HG03571 (cell line): ENCODE data around the gene PCCB.
"Not testable (repeated sequence)": the region's sequence is repeated elsewhere in the genome, so short reads cannot be mapped to it uniquely, and the experiment has no call there.

Source experiments
- ATAC-seq: cut with Tn5 transposase; IDR thresholded peaks from one replicate; pipeline ENCODE4 v1.9.1; 2021; ENCODE audit not compliant: unreplicated experiment

PCCB gene

DNA sequence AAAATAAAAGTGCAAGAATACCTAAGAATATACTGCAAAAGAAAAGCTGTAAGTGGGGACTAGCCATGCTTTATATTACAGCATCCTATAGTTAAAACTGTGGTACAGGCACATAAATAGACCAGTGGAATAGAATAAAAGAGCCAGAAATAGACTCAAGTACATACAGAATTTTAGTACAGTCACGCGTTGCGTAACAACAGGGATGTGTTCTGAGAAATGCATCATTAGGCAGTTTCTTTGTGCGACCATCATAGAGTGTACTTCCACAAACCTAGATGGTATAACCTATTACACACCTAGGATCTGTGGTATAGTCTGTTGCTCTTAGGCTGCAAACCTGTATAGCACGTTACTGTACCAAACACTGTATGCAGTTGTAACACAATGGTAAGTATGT is 61.8 kb downstream of the PCCB start:
- no peak for ATAC-seq

DNA sequence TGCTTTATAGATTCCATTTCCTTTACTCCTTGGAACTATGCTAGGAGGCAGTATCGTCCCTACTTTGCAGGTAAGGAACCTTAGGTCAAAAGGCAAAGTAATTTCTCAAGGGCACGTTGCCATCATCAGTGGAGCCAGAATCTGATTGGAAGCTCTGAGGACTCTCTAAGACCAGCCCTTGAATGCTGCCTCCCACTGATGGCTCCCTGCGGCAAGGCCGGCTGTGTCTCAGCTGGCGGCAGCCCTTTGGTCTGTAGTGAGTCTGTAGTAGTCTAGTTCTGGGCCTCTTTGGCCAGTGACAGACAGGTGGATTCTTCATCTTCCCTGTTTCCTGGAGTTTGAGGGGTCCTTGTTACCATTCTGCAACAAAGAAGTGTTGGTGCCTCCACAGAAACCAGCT is 76.2 kb downstream of the PCCB start:
- ATAC-seq, result no peak

DNA sequence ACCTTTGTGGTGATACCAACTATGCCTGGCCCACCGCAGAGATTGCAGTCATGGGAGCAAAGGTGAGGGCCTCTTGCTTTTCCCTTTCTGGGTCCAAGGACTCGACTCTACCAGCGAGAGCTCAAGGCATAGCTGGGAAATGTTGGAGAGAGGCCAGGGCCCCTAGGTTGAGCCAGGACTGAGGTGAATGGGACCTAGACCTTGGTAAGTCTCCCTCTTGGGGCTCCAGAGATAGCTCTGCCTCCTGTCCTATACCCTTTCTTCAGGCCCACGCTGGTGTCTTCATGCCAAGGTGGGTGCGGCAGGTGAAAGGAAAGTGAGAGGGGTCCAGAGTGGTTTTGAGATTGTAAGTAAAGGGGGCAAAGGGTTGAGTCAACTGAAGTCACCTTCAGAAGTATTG is 77.5 kb downstream of the PCCB start:
- ATAC-seq, result no peak

DNA sequence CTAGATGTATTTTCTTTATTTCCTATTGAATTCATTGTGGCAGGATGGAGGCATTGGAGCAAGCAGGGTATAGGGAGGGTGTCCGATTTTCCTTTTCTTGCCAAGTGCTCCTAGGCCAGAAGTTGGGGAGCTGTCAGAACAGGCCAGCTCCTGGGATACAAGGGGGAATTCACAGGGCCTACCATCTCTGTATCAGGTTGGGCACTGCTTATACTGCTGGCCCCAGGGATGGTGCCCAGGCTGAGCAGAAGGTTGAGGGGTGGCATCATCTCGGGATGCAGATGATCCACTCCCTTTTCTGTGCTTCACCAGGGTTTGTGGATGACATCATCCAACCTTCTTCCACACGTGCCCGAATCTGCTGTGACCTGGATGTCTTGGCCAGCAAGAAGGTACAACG is 79.5 kb downstream of the PCCB start:
- ATAC-seq, result no peak

DNA sequence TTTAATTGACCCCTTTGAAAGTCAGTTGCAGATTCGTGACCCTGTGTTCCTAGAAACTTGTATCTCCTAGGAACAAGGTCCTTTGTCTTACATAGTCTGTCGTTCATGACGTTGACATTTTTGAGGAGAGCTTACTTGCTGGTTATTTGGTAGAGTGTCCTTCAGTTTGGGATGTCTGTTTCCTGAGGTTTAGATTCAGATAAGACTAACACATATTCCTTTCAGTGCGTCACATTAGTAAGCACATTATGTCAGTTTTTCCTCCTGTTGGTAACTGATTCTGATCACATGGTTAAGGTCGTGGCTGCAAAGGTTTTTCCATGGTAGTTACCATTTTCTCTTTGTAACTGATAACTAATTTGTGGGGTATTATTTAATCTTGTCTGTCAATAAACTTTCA is 80.8 kb downstream of the PCCB start:
- no peak for ATAC-seq

DNA sequence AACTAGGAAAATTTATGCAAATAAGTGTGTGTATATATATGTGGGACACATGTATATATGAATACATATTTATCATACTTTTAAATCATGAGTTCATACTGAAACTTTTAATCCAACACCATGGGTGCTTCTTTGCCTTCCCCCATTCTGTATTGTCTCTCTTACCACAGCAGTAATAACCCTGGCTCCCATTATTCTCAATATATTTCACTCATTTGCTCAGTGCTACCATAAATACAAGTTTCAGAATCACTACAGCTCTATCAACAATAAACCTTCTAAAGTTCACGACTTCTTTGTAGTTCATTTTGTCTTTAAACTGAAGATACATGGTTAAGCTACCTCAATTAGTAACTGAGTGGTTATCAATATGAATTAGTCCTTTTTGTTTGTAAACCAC is 82.2 kb downstream of the PCCB start:
- ATAC-seq, result peak; percentile 52

DNA sequence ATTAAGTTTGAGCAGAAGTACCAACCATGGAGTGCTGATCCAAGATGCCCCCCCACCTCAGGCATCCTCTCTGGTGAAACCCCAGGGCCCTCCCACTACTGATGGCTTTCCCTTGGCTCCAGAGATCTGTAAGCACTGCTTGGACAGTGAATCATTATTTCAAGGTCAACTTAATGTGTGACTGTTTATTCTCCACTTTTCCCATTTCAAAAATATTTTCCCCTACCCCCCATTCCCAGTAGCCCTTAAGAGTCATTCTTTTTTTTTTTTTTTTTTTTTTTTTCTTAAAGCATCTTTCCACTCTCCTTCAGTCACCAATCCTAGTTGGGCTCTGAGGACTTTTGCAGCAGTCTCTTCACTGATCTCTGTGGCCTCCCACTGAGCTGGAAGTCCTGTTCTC is 82.6 kb downstream of the PCCB start:
- no peak for ATAC-seq

DNA sequence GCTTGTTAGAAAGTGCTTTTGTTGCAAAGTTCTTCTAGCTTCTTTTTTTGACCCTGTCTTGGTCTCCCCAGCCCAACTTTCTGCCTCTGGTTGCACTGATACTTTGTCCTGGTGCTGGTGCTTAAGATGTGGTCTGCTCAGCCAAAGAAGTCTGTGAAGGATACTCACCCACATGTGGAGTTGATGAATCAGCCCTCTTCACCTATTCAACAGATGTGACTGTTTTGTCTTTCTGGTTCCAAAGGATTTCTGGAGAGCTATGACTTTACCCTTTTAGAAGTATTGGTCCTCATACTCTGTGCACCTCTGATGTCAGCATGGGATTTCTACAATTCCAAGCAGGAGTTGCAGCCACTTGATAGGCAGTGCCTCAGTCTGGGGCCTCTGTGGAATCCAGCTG is 84.1 kb downstream of the PCCB start:
- ATAC-seq, result no peak

DNA sequence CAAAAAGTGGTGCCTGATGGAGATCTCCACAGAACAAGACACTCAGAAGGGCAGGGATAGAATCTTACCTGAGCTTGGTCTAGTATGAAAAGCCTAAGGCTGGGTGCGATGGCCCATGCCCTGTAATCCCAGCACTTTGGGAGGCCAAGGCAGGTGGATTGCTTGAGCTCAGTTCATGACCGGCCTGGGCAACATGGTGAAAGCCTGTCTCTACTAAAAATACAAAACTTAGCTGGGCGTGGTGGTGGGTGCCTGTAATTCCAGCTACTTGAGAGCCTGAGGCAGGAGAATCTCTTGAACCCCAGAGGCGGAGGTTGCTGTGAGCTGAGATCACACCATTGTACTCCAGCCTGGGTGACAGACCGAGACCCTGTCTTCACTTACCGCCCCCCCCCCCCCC is 84.6 kb downstream of the PCCB start:
- not testable (repeated sequence) for ATAC-seq

DNA sequence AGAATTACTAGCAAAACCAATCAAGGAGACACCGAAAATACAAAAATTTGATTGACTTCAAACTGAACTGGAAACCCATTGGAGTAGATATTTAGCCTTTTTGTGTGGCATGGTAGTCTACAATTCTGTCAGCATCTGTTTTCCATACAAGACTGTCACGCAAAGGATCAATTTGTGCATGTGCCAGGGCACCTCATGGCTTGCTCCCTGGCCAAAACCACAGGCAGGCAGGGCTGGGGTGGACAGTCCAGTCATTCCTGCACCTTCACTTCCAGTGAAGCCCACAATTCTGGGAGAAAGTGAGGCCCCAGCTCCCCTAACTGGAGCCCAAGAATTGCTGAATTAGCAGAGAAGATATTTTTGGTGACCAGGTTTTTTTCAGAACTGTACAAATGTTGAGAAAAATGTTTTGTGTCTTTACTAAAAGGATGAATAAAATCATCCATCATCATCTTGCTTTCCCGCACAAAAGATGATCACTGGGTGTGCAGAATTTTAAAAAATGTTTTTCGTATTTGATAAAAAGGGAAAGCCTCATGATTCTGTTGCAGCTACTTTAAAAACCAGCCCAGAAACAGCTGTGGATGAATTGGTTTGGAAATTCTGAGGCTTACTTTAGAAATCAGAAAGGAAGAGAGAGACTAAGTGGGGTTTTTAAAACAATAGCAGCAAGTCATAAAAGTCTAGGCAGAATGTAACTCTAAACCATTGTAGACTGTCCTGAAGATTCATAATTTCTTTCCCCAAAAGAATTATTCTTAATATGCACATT is 86.4 kb downstream of the PCCB start:
- no peak for ATAC-seq

DNA sequence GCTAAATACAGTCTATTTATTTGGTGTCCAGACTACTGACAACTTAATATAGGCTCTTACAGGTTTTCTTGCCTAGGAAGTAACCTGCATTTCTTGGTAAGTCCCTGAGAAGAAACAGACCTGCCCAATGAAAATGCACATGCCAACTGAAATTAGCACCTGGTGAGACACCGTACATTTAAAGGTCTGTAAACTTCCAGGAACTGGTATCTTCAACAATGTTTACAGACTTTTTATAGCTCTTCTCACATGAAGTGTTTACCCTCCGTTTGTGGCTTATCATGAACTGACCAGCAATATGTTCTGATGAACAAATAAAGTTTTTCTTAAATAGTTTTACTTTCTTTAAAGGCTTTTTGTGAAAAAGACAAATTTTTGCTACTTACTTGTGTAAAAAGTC is 93.3 kb downstream of the PCCB start:
- ATAC-seq, result no peak

DNA sequence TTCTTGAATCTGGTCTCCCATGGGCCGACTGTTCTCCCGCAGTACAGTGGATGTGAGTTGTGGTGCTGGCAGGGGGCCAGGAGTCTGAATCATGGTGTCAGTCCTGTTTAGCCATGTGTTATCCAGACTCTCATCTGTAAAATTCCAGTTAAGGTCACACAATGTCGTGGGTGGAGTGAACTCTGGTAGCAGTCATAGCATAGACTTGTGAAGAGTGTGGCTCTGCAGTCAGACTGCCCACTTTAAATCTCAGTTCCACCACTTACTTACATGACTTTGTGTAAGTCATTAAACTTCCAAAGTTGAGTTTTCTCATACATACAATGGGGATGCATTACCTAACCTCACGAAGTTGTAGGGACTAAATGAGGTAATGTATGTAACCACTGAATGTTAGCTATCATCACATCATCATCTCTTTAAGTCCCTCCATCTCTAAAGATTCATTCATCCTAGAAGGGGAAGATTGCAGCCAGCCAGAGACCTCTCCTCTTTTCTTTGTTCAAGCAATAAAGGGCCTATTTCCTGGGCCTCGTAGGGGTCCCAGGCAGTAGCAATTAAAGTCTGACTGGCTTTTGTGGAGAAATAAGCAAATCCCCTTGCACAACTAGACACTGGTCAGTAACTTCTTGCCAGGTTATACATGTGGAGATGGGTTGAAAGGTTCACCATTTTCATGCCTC is 93.9 kb downstream of the PCCB start:
- ATAC-seq, result no peak

DNA sequence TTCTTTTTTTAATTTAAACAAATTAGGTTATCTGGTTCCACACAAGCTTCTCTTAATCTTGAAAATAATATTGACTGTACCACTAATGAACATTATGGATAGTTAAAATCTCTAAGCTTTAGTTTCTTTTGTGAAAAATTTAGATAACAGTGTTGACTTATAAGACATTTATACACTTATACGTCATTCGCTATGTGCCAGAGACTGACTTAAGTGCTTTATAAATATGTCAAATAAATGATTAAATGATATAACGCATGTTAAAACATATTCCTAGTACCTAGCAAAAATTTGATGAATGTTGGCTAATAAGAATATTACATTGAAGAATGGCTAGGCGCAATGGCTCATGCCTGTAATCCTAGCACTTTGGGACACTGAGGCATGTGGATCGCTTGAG is 96.3 kb downstream of the PCCB start:
- no peak for ATAC-seq

DNA sequence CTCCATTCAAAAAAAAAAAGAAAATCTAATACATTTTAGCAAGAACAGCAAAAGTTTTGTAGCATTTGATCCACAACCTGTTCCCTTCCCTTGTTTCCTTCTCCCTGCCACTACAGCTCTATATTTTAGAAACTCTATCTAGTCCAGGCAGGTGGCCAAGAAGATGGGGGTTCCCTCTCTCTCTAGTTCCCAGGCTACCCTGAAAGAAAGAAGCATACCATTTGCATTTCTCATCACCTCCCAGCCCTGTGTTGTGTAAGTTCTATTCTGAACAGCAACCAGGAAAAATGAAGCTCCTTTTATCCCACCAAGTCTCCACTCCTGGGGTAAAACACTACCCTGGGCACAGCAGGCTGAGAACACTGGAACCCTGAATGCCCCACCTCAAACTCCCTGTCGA is 100.0 kb downstream of the PCCB start:
- ATAC-seq, result no peak

DNA sequence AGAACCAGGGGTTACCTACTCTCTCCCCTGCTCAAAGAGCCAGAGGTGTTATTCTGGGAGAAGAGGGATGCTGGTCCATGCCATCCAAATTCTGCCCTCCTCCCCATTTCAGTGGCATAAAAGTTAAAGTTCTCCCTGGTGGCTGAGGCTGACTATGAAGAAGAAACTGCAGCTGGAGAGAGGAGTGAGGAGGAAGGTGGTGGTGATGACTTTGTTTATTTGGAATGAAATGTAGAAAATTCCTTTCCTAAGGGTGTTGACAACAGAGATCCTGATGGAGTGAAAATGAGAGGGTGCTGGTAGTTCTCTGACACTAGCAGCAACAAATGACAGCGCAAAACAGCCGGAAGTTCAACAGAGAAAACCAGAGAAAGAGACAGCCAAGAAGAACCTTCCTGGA is 100.4 kb downstream of the PCCB start:
- no peak for ATAC-seq

DNA sequence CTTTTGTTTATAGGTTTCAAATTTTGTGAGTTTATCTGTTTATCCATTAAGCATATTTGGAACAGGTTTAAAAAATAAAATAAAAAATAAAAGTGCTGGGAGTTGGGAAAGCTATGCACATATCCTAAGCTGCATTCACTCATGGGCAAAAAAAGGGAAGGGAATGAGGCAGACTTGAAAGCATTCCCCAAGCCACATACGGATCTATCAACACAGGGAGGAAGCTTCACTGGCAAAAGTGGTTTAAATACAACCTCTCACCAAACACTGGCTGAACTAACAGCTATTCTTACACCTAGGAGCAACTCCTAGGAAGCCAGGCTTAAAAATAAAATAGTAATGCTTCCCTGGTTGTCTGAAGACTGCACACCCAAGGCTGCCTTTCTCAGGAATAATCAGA is 101.2 kb downstream of the PCCB start:
- ATAC-seq, result no peak

DNA sequence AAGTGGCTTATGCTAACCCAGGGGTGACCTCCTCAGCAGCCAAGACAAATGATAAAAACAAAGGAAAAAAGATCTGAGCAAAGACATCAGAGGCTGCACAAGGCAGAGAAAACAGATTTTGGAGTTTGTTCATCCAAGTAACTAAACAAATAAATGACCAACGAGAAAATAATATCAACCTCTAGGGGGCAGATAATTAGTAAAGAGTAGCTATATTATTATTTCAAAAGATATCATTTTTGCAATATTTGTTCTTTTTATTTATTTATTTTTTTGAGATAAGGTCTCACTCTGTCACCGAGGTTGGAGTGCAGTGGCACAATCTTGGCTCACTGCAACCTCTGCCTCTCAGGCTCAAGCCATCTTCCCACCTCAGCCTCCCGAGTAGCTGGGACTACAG is 101.8 kb downstream of the PCCB start:
- no peak for ATAC-seq

DNA sequence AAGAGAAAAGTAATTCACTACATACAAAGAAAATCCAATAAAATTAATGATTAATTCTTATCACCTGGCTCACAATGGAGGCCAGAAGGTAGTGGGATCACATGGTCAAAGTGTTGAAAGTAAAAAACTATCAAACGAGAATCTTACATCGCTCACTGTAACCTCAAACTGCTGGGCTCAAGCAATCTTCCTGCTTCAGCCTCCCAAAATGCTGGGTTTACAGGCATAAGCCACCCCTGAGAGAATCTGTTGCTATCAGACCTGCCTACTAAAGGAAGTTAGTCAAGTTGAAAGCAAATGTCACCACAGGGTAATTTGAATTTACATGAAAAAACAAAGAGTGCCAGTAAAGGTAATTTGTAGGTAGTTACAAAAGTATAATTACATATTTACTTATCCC is 103.3 kb downstream of the PCCB start:
- ATAC-seq, result peak; percentile 73

DNA sequence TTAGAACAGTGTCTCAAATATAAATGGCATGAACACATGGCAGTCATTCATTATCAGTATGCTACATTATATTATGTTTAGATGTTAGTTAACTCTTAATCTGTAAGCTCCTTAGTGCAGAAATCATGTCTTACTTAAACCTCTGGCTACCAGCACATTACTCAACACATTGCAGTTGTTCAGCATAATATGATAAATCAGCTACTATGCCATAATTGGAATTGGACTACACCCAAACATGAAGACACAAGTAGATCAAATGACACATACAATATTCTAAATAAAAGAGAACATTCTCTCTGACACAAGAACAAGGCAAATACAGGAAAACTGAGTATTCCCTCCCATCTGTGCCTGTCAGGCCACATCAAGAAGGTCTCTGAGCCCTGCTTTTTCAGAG is 116.1 kb downstream of the PCCB start:
- ATAC-seq, result no peak

DNA sequence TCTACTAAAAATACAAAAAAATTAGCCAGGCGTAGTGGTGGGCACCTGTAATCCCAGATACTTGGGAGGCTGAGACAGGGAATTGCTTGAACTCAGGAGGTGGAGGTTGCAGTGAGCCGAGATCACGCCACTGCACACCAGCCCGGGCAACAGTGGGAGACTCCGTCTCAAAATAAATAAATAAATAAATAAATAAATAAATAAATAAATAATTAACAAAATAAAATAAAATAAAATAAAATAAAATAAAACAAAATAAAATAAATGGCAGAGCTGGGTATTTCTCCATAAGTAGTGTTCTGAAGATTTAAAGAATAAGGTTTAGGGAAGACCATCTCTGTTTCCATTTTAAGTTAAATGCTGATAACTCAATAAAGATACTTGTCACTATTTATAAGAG is 125.7 kb downstream of the PCCB start:
- ATAC-seq, result not testable (repeated sequence)

DNA sequence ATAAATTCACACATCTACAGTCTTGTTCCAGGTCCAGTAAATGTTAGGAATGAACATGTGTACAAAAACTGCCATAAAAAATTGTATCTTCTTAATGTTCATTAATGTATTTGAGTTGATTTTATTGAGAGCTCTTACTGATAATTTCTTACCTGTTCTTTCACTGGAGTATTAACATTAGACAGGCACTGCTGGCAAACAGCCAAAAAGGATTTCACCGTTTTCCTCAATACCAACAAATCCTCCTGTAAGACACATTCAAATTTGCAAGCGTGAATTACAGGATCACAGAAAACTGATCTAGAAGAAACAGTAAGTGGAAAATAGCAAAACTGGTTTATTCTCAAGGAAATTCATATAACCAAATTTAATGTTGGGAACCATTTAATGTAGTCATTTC is 127.4 kb downstream of the PCCB start:
- ATAC-seq, result no peak

DNA sequence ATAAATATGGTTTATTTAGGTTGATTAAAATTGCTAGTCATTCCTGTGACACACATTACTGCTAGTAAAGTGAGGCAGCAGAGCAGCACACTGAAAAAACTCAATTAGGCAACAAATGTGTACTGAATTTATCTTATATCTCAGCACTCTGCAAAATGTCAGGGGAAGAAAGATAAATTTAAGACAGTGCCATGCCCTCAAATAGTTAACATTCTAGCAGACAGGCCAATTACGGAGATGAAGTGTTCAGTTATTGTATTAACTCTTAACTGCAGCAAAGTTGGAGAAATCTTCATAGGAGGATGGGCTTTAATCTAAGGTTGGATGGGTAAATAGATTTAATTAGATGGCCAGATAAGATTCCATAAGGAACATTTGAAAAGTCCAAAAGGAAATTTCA is 127.9 kb downstream of the PCCB start:
- no peak for ATAC-seq
